Left lung (tissue), 10 donors: Measurements from ENCODE around the gene SLC24A5. TPM values are rescaled to one million over a fixed set of nuclear protein-coding genes. Genes with fewer than 3 reads are reported as not detected.

Experiments used
- ATAC-seq: fragments of 200-7000 bp; cut with Tn5 transposase; one replicate; pipeline ENCODE4 v1.9.1; 2020; ENCODE audit warnings: moderate library complexity
- DNase-seq, 4 donors: peaks; one replicate each; pipeline ENCODE4 v3.0.0-alpha.2; 2013 to 2020
- H3K27ac ChIP-seq, 2 donors: fragments of 200-600 bp; sonication (generic) in 1 of 2; one replicate each; pipeline versions ENCODE4 v1.5.0 to v1.8.0; 2020 to 2021
- H3K27me3 ChIP-seq, 2 donors: fragments of 200-600 bp; sonication (generic) in 1 of 2; one replicate each; pipeline versions ENCODE4 v1.5.0 to v1.8.0; 2020 to 2021
- H3K36me3 ChIP-seq, 2 donors: fragments of 200-600 bp; sonication (generic) in 1 of 2; one replicate each; pipeline versions ENCODE4 v1.5.0 to v1.8.0; 2020 to 2021
- H3K4me1 ChIP-seq, 2 donors: fragments of 200-600 bp; one replicate each; pipeline ENCODE4 v1.8.0; 2021
- H3K4me3 ChIP-seq, 2 donors: fragments of 200-600 bp; sonication (generic) in 1 of 2; one replicate each; pipeline versions ENCODE4 v1.5.0 to v1.8.0; 2020 to 2021; ENCODE audit warnings: mild to moderate bottlenecking in 1 of 2
- H3K9me3 ChIP-seq, 2 donors: fragments of 200-600 bp; sonication (generic) in 1 of 2; one replicate each; pipeline versions ENCODE4 v1.5.0 to v1.8.0; 2020 to 2021
- intact Hi-C, 2 donors: fragments of 100-400 bp; cut with DNase I; formaldehyde crosslinking; loops; one replicate each; pipeline versions ENCODE4 v1.11.2 to v1.14.2; 2022
- polyA plus RNA-seq, 6 donors: library from polyadenylated mRNA; unstranded; fragments of 120-200 nt; gene quantifications; one replicate each; pipeline ENCODE4 v1.2.1, GENCODE V29; 2013; ENCODE audit not compliant: insufficient read length in 6 of 6
- total RNA-seq, 2 donors: library from RNA; stranded (reverse); fragmentation: NEBNext Ultra II Directional; extraction: Animal tissue kit (Norgen Biotek cat#: 25700); gene quantifications; one replicate each; pipeline ENCODE4 v1.2.1, GENCODE V29; 2021
- TF ChIP-seq, protein P1 (sequence below), 2 donors: fragments of 200-600 bp; sonication (generic) in 1 of 2; IDR thresholded peaks; one replicate each; pipeline versions ENCODE4 v1.5.0 to v1.8.0; 2021; ENCODE audit warnings: antibody characterized with exemption in 2 of 2
- donor health status: DM: no; HTN: yes; CAD: no.
- donor health status: DM: no; HTN: no; CAD: no.

SLC24A5 gene
- total and polyA plus RNA-seq, 8 donors, result 0.14 to 6.5 (median 0.47) TPM; not detected in 1

DNA sequence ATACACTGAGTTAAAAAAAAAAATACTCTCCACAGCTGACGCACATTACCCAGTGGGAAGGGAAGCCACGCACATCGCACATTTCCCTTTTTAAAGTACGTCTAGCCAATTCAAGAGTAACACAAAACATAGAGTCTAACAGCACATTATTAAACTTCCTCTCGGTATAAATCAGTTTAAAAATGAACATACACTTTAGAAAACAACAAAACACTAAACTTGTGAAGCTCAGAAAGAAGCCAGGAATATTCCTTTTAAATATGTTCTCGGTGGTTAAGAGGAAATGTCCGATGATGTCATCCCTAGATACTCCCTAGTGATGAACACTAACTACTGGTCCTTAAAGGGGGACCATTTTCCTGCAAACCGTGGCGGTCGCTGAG lies 56.6 kb downstream of the SLC24A5 start:
- intact Hi-C loops, result loop anchor here in 1 of 2 donors (10.0 kb wide), 1 partner anchor 57 kb away; no protein-coding TSS in a partner anchor
- peaks cover 11 to 34% of the 10 kb centered on the region in 2 donors for H3K27me3 ChIP-seq

GRCh38 chr15:48177766-48178647 lies 57.2 kb downstream of the SLC24A5 start, which contains the start of gene MYEF2:
MYEF2 (minus strand) TSS chr15:48178295; CDS start chr15:48178237, 58 bp downstream.
- intact Hi-C loops, result loop anchor here in 1 of 2 donors (10.0 kb wide), 1 partner anchor 57 kb away; no protein-coding TSS in a partner anchor
- Histone ChIP-seq H3K9me3 (no peaks in the 10 kb centered on the region), H3K36me3 (no peaks in the 10 kb centered on the region), H3K27ac (peak within 1 kb of the TSS; percentile 46 to 60), H3K27me3 (peaks cover 11 to 34% of the 10 kb centered on the region in 2 donors), H3K4me1 (peaks cover 0 to 8% of the 10 kb centered on the region in 2 donors), H3K4me3 (peak within 1 kb of the TSS; percentile 49 to 61)
- ATAC-seq (peak; percentile 90), DNase-seq (peak; percentile 34 to 85 (median 68))
- TF ChIP-seq, protein P1, sequence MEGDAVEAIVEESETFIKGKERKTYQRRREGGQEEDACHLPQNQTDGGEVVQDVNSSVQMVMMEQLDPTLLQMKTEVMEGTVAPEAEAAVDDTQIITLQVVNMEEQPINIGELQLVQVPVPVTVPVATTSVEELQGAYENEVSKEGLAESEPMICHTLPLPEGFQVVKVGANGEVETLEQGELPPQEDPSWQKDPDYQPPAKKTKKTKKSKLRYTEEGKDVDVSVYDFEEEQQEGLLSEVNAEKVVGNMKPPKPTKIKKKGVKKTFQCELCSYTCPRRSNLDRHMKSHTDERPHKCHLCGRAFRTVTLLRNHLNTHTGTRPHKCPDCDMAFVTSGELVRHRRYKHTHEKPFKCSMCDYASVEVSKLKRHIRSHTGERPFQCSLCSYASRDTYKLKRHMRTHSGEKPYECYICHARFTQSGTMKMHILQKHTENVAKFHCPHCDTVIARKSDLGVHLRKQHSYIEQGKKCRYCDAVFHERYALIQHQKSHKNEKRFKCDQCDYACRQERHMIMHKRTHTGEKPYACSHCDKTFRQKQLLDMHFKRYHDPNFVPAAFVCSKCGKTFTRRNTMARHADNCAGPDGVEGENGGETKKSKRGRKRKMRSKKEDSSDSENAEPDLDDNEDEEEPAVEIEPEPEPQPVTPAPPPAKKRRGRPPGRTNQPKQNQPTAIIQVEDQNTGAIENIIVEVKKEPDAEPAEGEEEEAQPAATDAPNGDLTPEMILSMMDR (IDR thresholded peaks at IDR 0.05), result no peak

More for the DNA sequence above, 56.6 kb downstream of the SLC24A5 start:
- ATAC-seq (peak; percentile 88), DNase-seq (peak in 2 of 4 donors; percentile 25 to 52)
- H3K27ac ChIP-seq, result peak overlapping the region; percentile 46 to 60
- H3K36me3 ChIP-seq, result no peaks in the 10 kb centered on the region
- peak overlapping the region; percentile 49 to 61 for H3K4me3 ChIP-seq
- H3K4me1 ChIP-seq, result peaks cover 0 to 8% of the 10 kb centered on the region in 2 donors
- TF ChIP-seq, protein P1 (IDR thresholded peaks at IDR 0.05), result no peak
- H3K9me3 ChIP-seq, result no peaks in the 10 kb centered on the region

- H3K36me3 ChIP-seq, result no peaks in the 10 kb centered on the region
- peaks cover 0 to 8% of the 10 kb centered on the region in 2 donors for H3K4me1 ChIP-seq
- intact Hi-C loops, result loop anchor here in 1 of 2 donors (10.0 kb wide), 1 partner anchor 56 kb away; no protein-coding TSS in a partner anchor
- no peak overlapping the region for H3K27ac ChIP-seq
- ATAC-seq, result no peak
- DNase-seq, result no peak
- H3K27me3 ChIP-seq, result peaks cover 11 to 34% of the 10 kb centered on the region in 2 donors
- H3K9me3 ChIP-seq, result no peaks in the 10 kb centered on the region
- H3K4me3 ChIP-seq, result peak overlapping the region; percentile 49 to 61
- TF ChIP-seq, protein P1 (IDR thresholded peaks at IDR 0.05), result no peak
These were observed 57.8 kb downstream of the SLC24A5 start for GRCh38 chr15:48178648-48178931.

DNA sequence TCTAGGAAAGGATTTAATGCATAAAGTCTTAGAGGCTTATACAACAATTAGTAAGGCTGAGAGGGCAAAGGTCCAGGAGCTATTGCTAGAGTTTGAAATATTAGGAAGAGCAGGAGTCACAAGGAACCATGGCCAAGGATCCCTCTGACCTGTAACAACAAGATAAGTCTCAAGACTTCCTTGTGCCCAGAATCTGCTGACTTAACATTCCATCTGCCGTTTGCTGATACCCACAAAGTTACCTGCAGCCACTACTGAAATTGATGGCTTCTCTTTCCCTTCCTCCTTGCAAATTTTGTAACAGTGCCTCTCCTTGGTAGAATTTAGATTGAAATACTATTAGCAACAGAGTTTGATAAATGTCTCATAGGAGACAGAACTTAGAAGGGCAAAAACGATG lies 62.0 kb downstream of the SLC24A5 start:
- H3K36me3 ChIP-seq, result no peaks in the 10 kb centered on the region
- H3K4me1 ChIP-seq, result peaks cover 0 to 4% of the 10 kb centered on the region in 2 donors
- DNase-seq (no peak), ATAC-seq (no peak)
- no peaks in the 10 kb centered on the region for H3K9me3 ChIP-seq
- H3K27ac ChIP-seq, result no peak overlapping the region
- H3K27me3 ChIP-seq, result peaks cover 9 to 19% of the 10 kb centered on the region in 2 donors
- TF ChIP-seq, protein P1 (IDR thresholded peaks at IDR 0.05), result no peak
- intact Hi-C loops, result no loop called here
- H3K4me3 ChIP-seq, result no peak overlapping the region

DNA sequence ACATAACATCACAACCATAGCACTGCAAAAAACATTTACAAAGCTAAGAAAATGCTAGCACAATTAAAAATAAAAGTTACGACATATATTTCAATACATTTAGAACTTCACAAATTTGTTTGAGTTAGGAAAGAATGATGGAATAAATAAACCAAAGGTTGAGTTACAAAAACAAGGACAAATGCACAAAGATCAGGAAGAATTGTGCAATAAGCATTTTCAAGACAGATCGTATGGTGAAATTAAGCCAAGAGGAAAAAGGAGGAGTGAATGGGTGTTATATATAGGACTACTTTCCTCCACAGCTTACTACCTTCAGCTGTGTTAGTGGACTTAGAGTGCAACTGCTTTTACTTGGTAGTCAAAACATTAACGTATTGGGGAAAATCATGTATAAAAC lies 64.7 kb downstream of the SLC24A5 start:
- no peak for ATAC-seq

More for the DNA sequence above, 64.7 kb downstream of the SLC24A5 start:
- H3K4me3 ChIP-seq, result no peak overlapping the region
- H3K36me3 ChIP-seq, result no peaks in the 10 kb centered on the region
- TF ChIP-seq, protein P1 (IDR thresholded peaks at IDR 0.05), result no peak
- no peak for DNase-seq
- H3K27me3 ChIP-seq, result no peaks in the 10 kb centered on the region
- no peaks in the 10 kb centered on the region for H3K9me3 ChIP-seq
- intact Hi-C loops, result no loop called here
- H3K4me1 ChIP-seq, result no peaks in the 10 kb centered on the region
- H3K27ac ChIP-seq, result no peak overlapping the region
